Activated CD8-positive, alpha-beta memory T cell treated with anti-CD3 and anti-CD28 coated beads, Interleukin-2, amount 50 U/mL, for 1 hour (primary cell): ENCODE data around the gene ROCK2.
"Not testable (repeated sequence)": the region's sequence is repeated elsewhere in the genome, so short reads cannot be mapped to it uniquely, and the experiment has no call there.

ENCODE experiments used
- DNase-seq: peaks from one replicate; pipeline ENCODE4 v3.0.0-alpha.2; 2020; ENCODE audit errors: extremely low read depth

ROCK2 gene

DNA sequence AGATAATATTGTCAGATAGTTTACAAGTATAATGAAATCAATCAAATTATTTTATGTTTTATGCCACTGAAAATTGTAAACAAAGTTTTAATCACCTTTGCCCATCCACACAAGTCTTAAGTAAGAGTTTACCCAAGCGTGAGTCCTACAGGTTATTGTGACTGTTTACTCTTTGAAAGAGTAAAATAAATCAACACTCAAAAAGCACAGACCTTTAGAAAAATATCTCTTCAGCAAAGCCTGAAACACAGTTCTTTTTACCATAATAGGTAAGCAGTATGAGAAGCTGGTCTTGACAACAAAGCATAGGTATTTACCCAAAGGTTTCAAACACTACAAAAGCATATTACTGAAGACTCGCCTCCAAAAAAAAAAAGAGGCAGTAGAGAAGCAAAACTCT is 3.7 kb downstream of the ROCK2 start:
- DNase-seq = no peak

DNA sequence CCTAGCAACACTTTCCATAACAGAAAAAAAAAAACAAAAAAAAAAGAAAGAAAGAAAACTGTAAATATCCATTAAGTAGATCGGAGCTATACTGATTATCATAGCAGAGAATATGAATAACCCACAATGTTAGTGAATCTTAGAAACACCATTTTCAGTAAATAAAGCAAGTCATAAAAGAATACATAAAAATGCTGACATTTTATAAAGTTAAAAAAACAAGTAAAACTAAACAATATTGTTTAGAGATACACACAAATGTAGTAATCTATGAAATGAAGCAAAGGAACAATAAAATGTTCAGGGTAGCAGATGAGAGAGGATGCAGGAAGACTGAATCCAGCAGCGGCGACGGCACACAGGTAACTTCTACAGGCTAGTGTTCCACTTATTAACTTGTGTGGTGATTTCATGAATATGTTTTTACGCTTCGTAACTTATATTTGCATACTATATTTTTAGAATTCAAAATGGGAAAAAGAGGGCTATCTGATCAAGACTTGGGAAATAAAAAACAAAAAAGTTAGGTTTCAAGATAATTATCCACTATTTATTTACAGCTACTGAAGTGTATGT is 4.8 kb downstream of the ROCK2 start:
- no peak for DNase-seq

DNA sequence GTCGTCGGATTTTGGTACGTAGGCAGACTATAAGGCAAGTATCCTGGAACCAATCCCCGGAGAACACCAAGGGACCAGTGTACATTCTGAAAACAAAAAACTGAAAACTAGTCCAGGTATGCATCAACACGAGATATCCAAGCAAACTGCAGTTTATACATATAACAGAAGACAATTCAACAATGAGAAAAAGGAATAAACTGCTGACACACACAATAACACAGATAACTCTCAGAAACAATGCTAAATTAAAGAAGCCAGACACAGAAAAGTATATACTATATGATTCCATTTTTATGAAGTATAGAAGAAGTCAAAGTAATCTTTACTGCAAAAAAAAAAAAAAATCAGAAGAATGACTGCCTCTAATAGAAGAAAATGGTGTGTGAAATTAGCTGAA is 5.9 kb downstream of the ROCK2 start:
- no peak for DNase-seq

DNA sequence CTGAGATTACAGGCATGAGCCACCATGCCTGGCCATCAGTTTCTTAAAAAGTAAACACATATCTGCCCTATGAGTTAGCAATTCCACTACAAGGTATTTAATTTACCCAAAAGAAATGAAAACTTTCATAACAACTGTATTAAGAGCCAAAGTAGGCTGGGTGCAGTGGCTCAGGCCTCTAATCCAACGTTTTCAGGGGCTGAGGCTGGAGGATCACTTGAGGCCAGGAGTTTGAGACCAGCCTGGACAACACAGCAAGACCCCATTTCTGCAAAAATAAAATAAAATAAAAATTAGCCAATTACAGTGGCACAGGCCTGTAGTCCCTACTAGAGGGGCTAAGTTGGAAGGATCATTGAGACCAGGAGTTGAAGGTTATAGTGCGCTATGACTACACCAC is 6.5 kb downstream of the ROCK2 start:
- no peak for DNase-seq

DNA sequence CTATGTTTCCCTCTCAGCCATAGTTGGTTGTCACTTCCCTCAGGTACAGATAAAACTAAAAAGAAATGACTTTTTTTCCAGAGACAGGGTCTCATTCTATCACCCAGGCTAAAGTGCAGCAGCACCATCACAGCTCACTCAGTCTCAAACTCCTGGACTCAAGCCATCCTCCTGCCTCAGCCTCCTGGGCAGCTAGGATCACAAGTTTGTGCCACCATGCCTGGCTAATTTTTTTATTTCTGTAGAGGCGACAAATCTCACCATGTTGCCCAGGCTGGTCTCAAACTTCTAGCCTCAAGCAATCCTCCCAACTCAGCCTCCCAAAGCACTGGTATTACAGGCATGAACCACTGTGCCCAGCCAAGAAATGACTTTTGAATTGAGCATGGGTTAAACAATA is 8.2 kb downstream of the ROCK2 start:
- DNase-seq = no peak

DNA sequence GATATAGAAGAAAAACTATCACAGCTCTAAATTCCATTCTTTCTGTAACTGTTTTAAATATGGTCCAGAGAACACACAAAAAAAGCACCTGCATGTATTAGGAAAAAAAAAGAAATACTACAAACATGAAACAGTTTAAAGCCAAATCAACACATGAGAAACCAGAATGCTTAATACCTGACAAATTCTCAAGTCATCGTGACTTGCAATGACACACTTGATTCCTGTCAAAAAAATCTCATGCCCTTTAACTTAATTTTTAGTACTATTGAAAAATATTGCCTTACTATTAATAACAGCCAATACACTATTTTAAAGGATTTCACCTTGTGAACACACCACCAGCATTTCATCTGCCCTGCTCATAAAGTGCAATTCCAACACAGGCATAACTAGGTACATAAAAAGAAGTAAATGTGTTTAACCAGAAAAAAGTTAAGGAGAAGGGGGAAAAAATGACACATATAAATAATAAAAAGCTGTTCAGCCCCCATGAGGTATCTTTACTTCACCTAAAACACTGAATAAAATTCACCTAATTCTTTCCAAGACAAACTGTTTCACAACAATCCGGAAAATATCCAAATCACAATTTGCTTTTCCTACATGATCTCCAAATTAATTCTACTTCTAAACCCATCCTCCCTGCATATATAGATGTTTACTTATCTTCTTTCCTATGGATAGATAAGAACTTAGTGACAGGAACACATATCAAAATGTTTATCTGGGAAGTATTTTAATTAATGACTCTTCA is 10.8 kb downstream of the ROCK2 start:
- DNase-seq = no peak

DNA sequence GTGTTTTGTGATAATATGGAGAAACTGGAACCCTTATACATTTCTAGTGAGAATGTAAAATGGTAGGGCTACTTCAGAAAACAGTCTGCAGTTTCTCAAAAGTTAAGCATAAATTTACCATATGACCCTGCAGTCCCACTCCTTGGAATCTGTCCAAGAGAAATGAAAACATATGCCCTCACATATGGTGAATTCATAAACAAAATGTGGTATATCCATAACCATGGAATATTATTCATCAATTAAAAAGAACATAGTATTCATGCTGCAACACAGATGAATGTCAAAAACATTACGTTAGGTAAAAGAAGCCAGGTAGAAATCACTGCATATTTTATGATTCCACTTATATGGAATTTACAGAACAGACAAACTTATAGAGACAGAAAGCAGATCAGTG is 11.8 kb downstream of the ROCK2 start:
- no peak for DNase-seq

DNA sequence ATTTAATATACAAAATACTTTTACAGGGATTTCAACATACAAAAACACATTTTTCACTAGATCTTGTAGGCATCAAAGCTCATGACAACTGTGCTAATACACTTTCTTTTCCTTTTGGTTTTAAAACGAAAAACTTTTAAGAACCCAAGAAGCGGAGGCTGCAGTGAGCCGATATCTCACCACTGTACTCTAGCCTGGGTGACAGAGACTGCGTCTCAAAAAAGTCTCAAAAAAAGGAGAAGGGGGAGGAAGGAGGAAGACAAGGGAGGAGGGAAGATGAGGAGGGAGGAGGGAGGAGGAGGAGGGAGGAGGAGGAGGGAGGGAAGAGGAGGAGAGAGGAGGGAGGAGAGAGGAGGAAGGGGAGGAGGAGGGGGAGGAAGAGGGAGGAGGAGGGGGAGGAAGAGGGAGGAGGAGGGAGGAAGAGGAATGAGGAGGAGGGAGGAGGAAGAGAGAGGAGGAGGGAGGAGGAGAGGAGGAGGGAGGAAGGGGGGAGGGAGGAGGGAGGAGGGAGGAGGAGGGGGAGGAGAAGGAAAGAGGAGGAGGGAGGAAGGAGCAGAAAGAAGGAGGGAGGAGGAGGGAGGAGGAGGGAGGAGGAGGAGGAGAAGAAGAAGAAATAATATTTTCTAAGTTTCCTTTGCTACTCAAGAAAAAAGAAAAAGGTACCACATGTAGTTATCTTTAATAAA is 13.8 kb downstream of the ROCK2 start:
- DNase-seq = no peak

DNA sequence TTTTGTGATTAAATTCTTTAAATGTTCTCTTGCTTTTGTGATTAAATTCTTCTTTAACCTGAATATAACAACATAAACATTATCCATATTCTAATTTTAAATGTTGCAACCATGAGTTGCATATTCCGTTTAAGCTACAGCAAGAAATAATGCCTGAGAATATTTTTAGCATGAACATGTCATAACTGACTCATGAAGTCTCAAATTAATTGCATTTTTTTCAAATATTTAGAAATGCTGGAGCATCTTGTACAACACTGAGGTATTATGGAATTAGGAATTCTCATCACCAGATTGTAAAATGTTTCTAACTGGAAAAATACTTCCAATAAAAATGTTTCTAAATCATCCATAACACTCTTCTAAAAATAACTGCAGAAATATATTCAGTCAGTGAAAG is 14.7 kb downstream of the ROCK2 start:
- DNase-seq = no peak

DNA sequence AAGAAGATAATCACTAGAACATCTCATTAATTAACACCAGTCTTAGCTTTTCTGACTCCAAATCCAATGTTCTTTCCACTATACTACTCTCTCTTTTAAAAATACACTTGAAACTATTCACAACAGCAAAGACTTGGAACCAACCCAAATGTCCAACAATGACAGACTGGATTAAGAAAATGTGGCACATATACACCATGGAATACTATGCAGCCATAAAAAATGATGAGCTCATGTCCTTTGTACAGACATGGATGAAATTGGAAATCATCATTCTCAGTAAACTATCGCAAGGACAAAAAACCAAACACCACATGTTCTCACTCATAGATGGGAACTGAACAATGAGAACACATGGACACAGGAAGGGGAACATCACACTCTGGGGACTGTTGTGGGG is 15.9 kb downstream of the ROCK2 start:
- not testable (repeated sequence) for DNase-seq

DNA sequence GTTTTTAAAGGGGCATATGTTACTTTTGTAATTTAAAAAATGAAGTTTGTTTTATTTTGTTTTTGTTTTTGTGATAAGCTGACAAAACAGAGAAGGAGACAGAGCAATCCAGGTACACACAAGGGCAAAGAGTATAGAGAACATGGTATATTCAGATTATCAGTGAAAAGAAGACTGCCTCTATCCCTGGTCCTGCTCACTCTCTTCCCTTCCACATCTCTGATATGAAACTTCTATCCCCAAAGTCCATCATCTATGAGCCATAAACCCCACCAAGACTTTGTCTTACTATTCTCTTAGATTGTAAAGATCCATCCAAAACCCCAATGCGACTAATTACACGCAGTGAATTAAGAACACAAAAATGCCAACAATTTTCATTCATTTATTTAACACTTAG is 16.6 kb downstream of the ROCK2 start:
- no peak for DNase-seq

DNA sequence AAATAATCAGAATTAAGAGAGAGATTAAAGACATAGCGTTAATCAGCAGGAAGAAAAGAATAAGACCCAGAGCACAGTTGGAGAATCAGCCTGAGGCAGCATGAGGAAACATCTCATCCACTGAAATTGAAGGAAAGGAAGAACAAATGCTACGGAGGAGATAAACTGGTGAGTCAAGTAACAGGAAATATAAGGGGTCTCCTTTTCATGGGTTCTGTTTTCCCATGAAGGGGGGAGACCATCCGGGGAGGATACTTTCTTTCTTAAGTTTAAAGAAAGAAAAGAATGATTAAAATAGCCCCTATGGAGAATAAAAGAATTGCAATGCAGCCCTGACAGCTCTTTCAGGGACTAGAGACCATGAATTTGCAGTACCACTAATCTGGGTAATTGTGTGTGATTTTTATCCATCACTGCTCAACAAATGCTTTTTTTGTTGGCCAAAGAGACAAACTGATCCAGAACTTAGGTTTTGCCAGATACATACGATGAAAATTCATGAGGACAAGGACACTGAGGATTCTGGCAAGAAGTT is 17.7 kb downstream of the ROCK2 start:
- DNase-seq = no peak

DNA sequence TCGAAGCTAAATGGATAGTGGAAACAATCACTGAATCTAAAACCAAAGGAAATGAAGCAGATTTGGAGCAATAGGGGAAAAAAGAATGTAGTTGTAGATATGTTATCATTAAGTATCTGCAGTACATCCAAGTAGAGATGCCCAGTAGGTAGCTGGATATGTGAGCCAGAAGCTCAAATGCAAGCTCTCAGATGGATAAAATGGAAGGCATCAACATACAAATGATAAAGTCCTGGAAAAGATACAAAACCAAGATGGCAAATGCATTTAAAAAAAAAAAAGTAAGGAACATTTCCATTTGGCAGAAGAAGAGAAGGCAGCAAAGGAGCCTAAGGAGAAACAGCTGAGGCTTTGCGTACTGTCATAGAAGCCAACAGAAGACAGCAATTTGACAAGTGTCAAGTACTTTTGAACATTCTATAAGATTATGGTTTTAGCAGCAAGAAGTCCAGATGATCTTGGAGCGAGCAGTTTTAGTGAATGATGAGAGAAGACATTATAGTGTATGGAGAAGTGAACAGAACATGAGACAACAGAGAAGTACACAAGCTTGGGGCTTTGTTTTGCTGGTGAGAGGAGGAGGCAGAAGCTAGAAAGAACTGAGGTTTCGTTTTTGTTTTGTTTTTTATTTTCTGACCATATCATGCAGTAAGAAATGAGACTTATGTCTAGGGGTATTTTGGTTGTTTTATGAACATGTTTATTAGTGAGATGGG is 18.3 kb downstream of the ROCK2 start:
- DNase-seq = no peak

DNA sequence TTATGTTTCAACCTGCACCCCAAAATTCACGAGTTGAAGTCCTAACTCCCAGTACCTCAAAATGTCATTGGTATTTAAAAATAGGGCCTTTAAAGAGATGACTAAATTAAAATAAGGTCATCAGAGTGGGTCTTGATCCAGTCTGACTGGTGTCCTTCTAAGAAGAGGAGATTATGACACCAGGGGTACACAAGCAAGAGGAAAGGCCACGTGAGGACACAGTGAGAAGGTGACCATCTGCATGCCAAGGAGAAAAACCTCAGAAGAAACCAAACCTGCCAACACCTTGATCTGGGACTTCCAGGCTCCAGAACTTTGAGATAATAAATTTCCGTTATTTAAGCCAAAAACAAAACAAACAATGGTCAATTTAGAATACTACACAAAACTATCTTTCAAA is 22.6 kb downstream of the ROCK2 start:
- DNase-seq = no peak

DNA sequence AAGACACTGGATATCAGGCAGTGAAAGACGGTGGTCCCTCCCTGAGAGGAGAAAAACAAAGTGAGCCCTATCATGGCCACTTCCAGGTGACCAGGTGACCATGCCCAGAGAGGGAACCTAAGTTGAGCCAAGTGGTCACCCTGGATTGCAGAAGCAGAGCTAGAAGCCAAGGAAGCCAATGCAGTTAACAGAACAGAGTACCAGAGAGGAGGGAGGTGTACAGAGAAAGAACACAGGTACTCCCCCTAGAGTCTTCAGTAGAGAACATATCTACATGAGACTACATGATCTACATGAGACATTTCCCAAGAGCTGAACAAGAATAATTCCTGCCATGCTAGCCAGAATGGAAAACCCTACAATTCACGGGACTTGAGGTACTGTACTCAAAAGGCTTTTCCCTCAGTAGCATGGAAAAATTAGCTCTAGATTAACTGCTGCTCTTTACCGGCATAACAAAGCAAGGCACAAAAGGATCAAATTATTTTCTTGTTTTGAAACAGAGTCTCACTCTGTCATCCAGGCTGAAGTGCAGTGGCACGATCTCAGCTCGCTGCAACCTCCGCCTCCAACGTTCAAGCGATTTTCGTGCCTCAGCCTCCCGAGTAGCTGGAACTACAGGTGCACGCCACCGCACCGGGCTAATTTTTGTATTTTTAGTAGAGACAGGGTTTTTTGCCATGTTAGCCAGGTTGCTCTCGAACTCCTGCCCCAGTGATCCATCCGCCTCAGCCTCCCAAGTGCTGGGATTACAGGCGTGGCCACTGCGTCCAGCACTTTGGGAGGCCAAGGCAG is 23.5 kb downstream of the ROCK2 start:
- no peak for DNase-seq

DNA sequence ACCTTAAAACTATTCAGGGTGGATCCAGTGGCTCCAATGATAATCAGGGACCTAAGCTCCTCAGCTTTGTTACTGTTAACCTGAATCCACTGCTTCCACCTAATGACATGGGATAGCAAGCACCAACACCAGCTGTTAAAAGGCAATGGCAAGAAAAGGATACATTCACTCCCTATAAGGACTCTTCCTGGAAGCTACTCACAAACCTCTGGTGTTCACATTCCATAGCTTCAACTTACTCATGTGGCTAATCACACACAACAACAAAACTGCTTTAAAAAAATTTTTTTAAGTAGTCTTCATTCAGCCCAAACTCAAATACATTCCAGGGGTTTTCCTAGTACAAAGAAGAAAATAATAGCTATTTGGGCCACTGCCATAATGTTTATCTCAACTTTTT is 24.5 kb downstream of the ROCK2 start:
- no peak for DNase-seq

DNA sequence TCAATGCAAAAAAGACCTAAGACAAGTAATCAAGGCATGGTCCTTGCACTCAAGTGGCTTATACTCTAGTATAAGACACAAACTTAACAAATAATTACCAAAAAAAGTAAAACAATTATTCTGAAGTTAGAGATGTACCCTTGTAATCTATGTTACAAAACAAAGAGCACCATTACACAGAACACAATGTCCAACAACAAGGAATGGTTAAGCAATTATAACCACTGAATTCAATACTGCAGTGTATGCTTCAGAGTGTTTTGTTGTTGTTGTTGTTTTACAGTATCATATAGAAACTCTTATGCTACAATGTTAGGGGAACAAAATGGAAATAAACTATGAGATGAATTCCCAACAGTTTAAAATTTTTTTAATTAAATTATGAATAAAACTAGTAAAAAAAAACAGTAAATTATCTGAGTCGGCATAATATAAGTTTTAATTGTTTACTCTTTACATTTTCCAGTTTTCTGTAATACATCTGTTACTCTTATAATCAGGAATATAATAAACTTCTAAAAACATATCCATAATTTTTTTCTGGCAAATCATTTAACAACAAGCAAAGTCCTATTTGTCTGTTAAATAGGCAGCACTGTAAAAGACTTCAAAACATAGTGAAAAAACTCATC is 29.2 kb downstream of the ROCK2 start:
- DNase-seq = no peak

DNA sequence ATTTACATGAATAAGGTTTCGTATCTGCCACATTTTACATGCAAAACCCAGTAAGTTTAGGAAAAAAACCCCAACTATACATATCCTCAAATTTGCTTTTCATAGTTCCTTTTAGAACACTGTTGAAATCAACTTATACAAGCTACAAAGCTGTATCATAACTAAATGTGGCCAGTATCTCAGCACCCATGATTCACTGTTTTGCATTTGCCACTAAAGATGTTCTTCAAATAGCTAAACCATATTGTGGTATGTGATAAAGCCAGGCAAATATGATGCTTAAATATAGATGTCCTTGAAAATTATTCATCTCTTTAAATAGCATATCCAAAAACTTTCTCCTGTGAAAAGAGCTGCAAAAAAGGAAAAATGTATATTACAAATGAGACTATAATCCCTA is 29.9 kb downstream of the ROCK2 start:
- DNase-seq = no peak

DNA sequence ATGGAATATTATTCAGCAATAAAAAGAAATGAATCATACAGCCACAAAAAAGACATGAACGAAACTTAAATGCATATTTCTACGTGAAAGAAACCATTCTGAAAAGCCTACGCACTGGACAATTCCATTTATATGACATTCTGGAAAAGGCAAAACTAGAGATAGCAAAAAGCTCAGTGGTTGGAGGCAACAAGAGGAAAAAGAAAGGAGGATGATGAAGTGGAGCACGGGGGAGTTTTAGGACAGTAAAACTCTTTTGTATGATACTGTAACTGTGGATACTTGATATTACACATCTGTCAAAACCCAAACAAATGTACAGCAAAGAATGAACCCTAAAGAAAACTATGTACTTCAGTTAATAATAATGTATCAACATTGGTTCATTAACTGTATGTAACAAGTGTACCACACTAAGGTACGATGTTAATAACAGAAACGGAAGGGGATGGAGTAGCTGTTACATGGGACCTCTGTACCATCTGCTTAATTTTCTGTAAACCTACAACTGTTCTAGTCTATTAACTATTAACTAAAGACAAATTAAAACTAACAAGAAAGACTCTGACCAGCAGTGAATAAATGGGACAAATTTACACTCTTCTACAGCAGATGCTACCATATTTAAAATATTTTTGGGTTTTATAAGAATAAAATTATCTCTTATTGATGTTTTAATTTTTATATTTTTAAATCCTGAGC is 31.5 kb downstream of the ROCK2 start:
- DNase-seq = no peak

DNA sequence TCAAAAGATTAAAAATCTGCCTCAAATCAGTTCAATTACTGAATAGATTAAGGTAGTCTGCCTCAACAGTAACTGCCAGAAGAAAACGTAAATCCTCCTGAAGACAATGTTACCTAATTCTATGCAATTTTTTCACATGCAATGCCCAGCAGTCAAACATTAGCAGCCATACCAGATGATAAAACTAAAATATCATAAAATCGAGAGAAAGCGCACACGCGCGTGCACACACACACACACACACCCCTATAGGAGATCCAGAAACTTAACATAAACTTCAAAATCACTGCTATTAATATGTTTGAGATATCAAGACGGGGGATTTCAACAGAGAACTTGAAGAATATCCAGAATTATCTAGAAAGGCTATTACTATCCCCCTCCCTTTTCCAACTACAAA is 32.9 kb downstream of the ROCK2 start:
- DNase-seq = no peak

DNA sequence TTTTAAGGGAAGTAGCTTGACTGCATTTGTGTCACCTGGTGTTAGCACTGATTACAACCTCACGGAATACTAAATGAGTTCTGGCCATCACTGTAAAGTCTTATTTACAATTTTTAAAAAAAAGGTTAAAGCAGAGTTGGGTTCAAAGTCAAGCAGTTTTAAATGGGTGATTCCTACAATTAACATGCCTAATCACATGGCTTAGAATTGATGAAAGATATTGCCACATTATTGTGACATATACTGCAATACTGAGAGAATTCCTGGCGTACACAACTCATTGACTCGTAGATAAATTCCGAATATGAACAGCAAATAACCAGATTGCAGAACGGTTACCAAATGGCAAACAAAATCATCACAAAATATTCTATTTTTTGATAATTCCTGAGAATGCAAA is 34.2 kb downstream of the ROCK2 start:
- no peak for DNase-seq
